Iris pigment epithelial cell (primary cell): ENCODE results near the gene TCN1.

Source experiments
- DNase-seq: peaks from one replicate; pipeline ENCODE4 v3.0.0-alpha.2; 2011; ENCODE audit warnings: low read depth

Gene TCN1

DNA sequence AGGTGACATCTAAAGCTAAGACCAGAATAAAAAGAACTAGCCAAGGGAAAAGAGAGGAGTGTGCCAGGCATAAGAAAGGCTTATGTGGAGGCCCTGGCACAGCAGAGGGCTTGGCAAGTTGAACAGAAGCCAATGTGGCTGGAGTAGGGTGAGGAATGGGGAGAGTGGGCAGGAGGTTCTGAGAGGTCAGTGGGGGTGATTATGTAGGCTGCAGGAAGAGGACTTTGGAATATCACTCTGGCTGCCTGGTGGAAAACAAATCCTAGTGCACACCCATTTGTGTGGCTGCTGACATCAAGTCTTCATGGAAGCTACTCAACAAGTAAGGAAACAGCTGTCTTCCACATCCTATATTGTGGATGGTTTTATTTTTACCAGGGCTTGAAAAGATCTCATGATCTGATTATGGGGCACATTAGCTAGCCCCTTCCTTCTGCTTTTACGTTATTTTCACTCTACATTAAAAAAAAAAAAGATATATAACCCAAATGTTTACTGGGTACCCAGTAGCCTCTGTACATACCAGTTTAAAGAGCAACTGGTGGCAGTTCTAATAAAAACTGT, 59.2 kb downstream of the TCN1 start:
- DNase-seq: no peak

GRCh38 chr11:59804061-59804460, 62.2 kb downstream of the TCN1 start:
- DNase-seq: no peak
